Endothelial cell of umbilical vein (primary cell): ENCODE results near the gene AATF. TPM values are rescaled to one million over a fixed set of nuclear protein-coding genes. Genes with fewer than 3 reads are reported as not detected.

Experiments
- BruUV-seq: library from RNA; stranded (reverse); fragments of 400-500 nt; replicated peaks from 2 replicates; lab custom pipeline; 2021; lab: Mats Ljungman, UMichigan
- CTCF ChIA-PET: fragments of 300-600, 350-600 bp; sonication (Branson Sonifier 250); formaldehyde crosslinking; loops from one replicate; lab custom pipeline; 2021; ENCODE audit warnings: antibody characterized with exemption, inconsistent platforms; lab: Charles Lee
- POLR2A ChIA-PET: fragments of 300-600, 350-600 bp; sonication (Branson Sonifier 250); formaldehyde crosslinking; loops from one replicate; lab custom pipeline; 2021; ENCODE audit warnings: antibody characterized with exemption, inconsistent platforms; lab: Charles Lee
- DNase-seq: peaks from one replicate; pipeline ENCODE4 v3.0.0-alpha.2; 2011; ENCODE audit warnings: low read depth, low spot score
- FAIRE-seq: peaks from 2 replicates; lab custom pipeline; 2011; peaks lifted over from hg19 to GRCh38; lab: Jason Lieb, UNC
- H2AFZ ChIP-seq: 2 replicates; pipeline ENCODE4 v1.6.0; 2012; ENCODE audit warnings: low read depth, low read length, control low read depth, inconsistent platforms
- H3K27ac ChIP-seq: 2 replicates; pipeline ENCODE4 v1.5.1; 2011; ENCODE audit warnings: low read depth, mild to moderate bottlenecking, control low read depth, low read length, moderate library complexity; ENCODE audit not compliant: insufficient read depth
- H3K27me3 ChIP-seq, 2 experiments: 2 replicates each; pipeline versions ENCODE4 v1.6.0 to v1.6.1; 2011; ENCODE audit warnings: low read length in 2 of 2, mixed read lengths in 1 of 2; ENCODE audit not compliant: control insufficient read depth in 2 of 2, insufficient read depth in 2 of 2
- H3K36me3 ChIP-seq, 2 experiments: 2 replicates in 1 of 2; 3 replicates in 1 of 2; pipeline ENCODE4 v1.5.1; 2011; ENCODE audit warnings: low read length in 2 of 2, mild to moderate bottlenecking in 1 of 2, moderate library complexity in 1 of 2; ENCODE audit not compliant: control insufficient read depth in 2 of 2, insufficient read depth in 2 of 2; ENCODE audit errors: extremely low read depth in 1 of 2
- H3K4me1 ChIP-seq: 3 replicates; pipeline ENCODE4 v1.5.1; 2011; ENCODE audit warnings: mild to moderate bottlenecking, low read length; ENCODE audit not compliant: control insufficient read depth, insufficient read depth; ENCODE audit errors: extremely low read depth
- H3K4me2 ChIP-seq: 2 replicates; pipeline ENCODE4 v1.6.1; 2011; ENCODE audit warnings: low read length, control low read depth, mixed read lengths; ENCODE audit not compliant: insufficient read depth
- H3K4me3 ChIP-seq, 3 experiments: fragments of 200-600 bp in 1 of 3; sonication (generic), shearing (Covaris generic) in 1 of 3; replicated peaks in 1 of 3; 2 replicates each; pipeline ENCODE4 v1.5.1; 2011 to 2016; ENCODE audit warnings: control low read depth in 3 of 3, low read length in 3 of 3, mild to moderate bottlenecking in 2 of 3, inconsistent platforms in 1 of 3, low read depth in 1 of 3, moderate library complexity in 1 of 3; ENCODE audit not compliant: insufficient read depth in 1 of 3
- H3K79me2 ChIP-seq: 2 replicates; pipeline ENCODE4 v1.6.0; 2012; ENCODE audit warnings: low read length, inconsistent platforms; ENCODE audit not compliant: control insufficient read depth, insufficient read depth
- H3K9ac ChIP-seq: replicated peaks from 2 replicates; pipeline ENCODE3; 2011; ENCODE audit warnings: low read length, control low read depth; ENCODE audit not compliant: insufficient read depth; ENCODE audit errors: extremely low read depth
- H3K9me1 ChIP-seq: replicated peaks from 3 replicates; pipeline ENCODE4 v1.6.0; 2011; ENCODE audit warnings: mild to moderate bottlenecking, low read length; ENCODE audit not compliant: control insufficient read depth, insufficient read depth; ENCODE audit errors: extremely low read depth
- H3K9me3 ChIP-seq: replicated peaks from 2 replicates; pipeline ENCODE4 v1.5.1; 2012; ENCODE audit warnings: low read length, inconsistent platforms; ENCODE audit not compliant: control insufficient read depth, insufficient read depth
- H4K20me1 ChIP-seq: replicated peaks from 2 replicates; pipeline ENCODE3; 2011; ENCODE audit warnings: mild to moderate bottlenecking, low read length; ENCODE audit not compliant: control insufficient read depth, insufficient read depth; ENCODE audit errors: extremely low read depth
- CTCF ChIP-seq, 2 donors: IDR thresholded peaks; 1 replicate in 1 of 2; 2 replicates in 1 of 2; pipeline ENCODE4 v1.5.1; 2011; ENCODE audit warnings: low read length in 2 of 2, mild to moderate bottlenecking in 2 of 2, moderate library complexity in 2 of 2, control low read depth in 1 of 2, inconsistent platforms in 1 of 2, low read depth in 1 of 2; ENCODE audit not compliant: insufficient read depth in 1 of 2; ENCODE audit errors: extremely low read depth in 1 of 2
- EZH2 ChIP-seq: IDR thresholded peaks from 2 replicates; pipeline ENCODE4 v1.6.1; 2012; ENCODE audit warnings: borderline replicate concordance, low read depth, mild to moderate bottlenecking, moderate library complexity, low read length, inconsistent platforms; ENCODE audit not compliant: severe bottlenecking
- GATA2 ChIP-seq: IDR thresholded peaks from 2 replicates; pipeline ENCODE4 v1.7.0; 2011; ENCODE audit warnings: low read depth, mild to moderate bottlenecking, moderate library complexity, mixed read lengths, low read length; ENCODE audit not compliant: insufficient read length, insufficient read depth
- JUN ChIP-seq: IDR thresholded peaks from 2 replicates; pipeline ENCODE4 v1.6.1; 2011; ENCODE audit warnings: borderline replicate concordance, low read depth; ENCODE audit not compliant: insufficient read length, insufficient read depth
- MYC ChIP-seq: IDR thresholded peaks from one replicate; pipeline ENCODE4 v1.6.1; 2011; ENCODE audit warnings: mild to moderate bottlenecking, low read depth, low read length
- POLR2A ChIP-seq: IDR thresholded peaks from 2 replicates; pipeline ENCODE4 v1.6.1; 2012; ENCODE audit warnings: low read depth, mild to moderate bottlenecking, control low read depth, low read length
- POLR2AphosphoS5 ChIP-seq: IDR thresholded peaks from 2 replicates; pipeline ENCODE4 v1.6.1; 2012; ENCODE audit warnings: low read depth, mild to moderate bottlenecking, control low read depth, low read length, moderate library complexity; ENCODE audit not compliant: insufficient read depth
- dilution Hi-C: fragments of 300-500 bp; cut with MboI; formaldehyde crosslinking; loops from one replicate; pipeline ENCODE4 v1.15.0; 2019; ENCODE audit warnings: low sequenced_read_pairs; ENCODE audit not compliant: extremely low pct_ligation_motif_present
- intact Hi-C: fragments of 100-400 bp; cut with micrococcal nuclease; formaldehyde crosslinking; loops from one replicate; pipeline ENCODE4 v1.10.0; 2022
- polyA plus RNA-seq, 4 experiments: library from polyadenylated mRNA; depleted of rRNA in 3 of 4; stranded (reverse) in 3 of 4; unstranded in 1 of 4; fragments of >200 nt; gene quantifications; 2 replicates each; pipeline versions ENCODE4 v1.2.1 to v1.2.3, GENCODE V29; 2011 to 2012; ENCODE audit warnings: missing spikeins in 1 of 4
- total RNA-seq: library from RNA; stranded (reverse); gene quantifications from 2 replicates; pipeline ENCODE4 v1.2.3, GENCODE V29; 2021

AATF gene
- total and polyA plus RNA-seq, 2 donors (not counting 3 experiments of a cell fraction or from before 2014, with no cell fraction given), result 15.7 to 47.2 TPM

GRCh38 chr17:36942019-36942599, 6.6 kb upstream of the AATF start:
- ChIA-PET POLR2A (no interaction called here), CTCF (no interaction called here)
- no peaks in the 10 kb centered on the region for H3K79me2 ChIP-seq
- no TSS peak for BruUV-seq
- H3K4me1 ChIP-seq, result peaks cover 7% of the 10 kb centered on the region
- intact Hi-C loops, result no loop called here
- H3K4me3 ChIP-seq, result no peak overlapping the region
- H3K27ac ChIP-seq, result no peak overlapping the region
- H3K27me3 ChIP-seq, result peaks cover 91 to 100% of the 10 kb centered on the region in 2 experiments
- H3K4me2 ChIP-seq, result peak overlapping the region; percentile 11
- DNase-seq, result no peak
- no peaks in the 10 kb centered on the region for H3K9me1 ChIP-seq
- H3K9ac ChIP-seq, result no peak overlapping the region
- H2AFZ ChIP-seq, result no peak overlapping the region
- H3K36me3 ChIP-seq, result no peaks in the 10 kb centered on the region
- TF ChIP-seq EZH2 (peak; percentile 97), POLR2AphosphoS5 (no peak)
- H3K9me3 ChIP-seq, result no peaks in the 10 kb centered on the region
- dilution Hi-C loops, result no loop called here
- no peak for FAIRE-seq
- no peaks in the 10 kb centered on the region for H4K20me1 ChIP-seq

GRCh38 chr17:36942631-36943125, 6.1 kb upstream of the AATF start:
- Histone ChIP-seq H3K4me1 (peaks cover 7% of the 10 kb centered on the region), H3K4me3 (no peak overlapping the region), H3K4me2 (peak overlapping the region; percentile 11), H3K36me3 (no peaks in the 10 kb centered on the region), H4K20me1 (no peaks in the 10 kb centered on the region), H3K79me2 (no peaks in the 10 kb centered on the region), H3K9ac (no peak overlapping the region), H3K9me3 (no peaks in the 10 kb centered on the region), H3K27ac (no peak overlapping the region), H3K27me3 (peaks cover 91 to 100% of the 10 kb centered on the region in 2 experiments), H2AFZ (no peak overlapping the region), H3K9me1 (no peaks in the 10 kb centered on the region)
- FAIRE-seq, result no peak
- intact Hi-C loops (no loop called here), dilution Hi-C loops (no loop called here)
- ChIA-PET CTCF (no interaction called here), POLR2A (no interaction called here)
- no TSS peak for BruUV-seq
- DNase-seq, result no peak
- TF ChIP-seq MYC (no peak), POLR2A (no peak), EZH2 (peak; percentile 98), GATA2 (no peak), POLR2AphosphoS5 (no peak), JUN (no peak), CTCF (IDR thresholded peaks at IDR 0.05; ENCODE audit: extremely low read depth in 1 of 2, insufficient read depth in 1 of 2, low read depth in 1 of 2, low read length in 2 of 2) (no peak)
